ENCODE data around the gene DEFB129. TPM values are rescaled to one million over a fixed set of nuclear protein-coding genes. Genes with fewer than 3 reads are reported as not detected.

DEFB129 gene
- total and polyA plus RNA-seq, 2 experiments from 2014 or later, result not detected

GRCh38 chr20:210809-211502 lies 16.1 kb upstream of the DEFB129 start (continued):
- TF ChIP-seq REST (IDR thresholded peaks at IDR 0.05; ENCODE audit: unreplicated experiment) (no peak), CTCF (conservative IDR thresholded peaks at IDR 0.05; ENCODE audit: low read depth in 2 of 2) (no peak), ZNF114 (CRISPR knock-in tag; IDR thresholded peaks at IDR 0.05) (no peak), ZNF331 (CRISPR knock-in tag; IDR thresholded peaks at IDR 0.05; ENCODE audit: low read depth) (no peak)

GRCh38 chr20:214383-214782 lies 12.7 kb upstream of the DEFB129 start:
- ATAC-seq (no peak), DNase-seq (ENCODE audit: low spot score) (no peak)
- H3K36me3 Mint-ChIP-seq (ENCODE audit: low read depth), result no peaks in the 10 kb centered on the region
- Histone ChIP-seq H3K4me3 (no peak overlapping the region), H3F3A (replicated peaks; ENCODE audit: low read depth) (no peaks in the 10 kb centered on the region), H3K79me2 (replicated peaks; ENCODE audit: insufficient read depth) (no peaks in the 10 kb centered on the region), H2AFZ (no peak overlapping the region; the same call in 1 of the 2 replicates), H3K36me3 (ENCODE audit: insufficient read depth) (no peaks in the 10 kb centered on the region), H3K27ac (ENCODE audit: low read depth) (no peak overlapping the region), H3K27me3 (ENCODE audit: insufficient read depth) (peaks cover 74% of the 10 kb centered on the region), H3K4me1 (ENCODE audit: insufficient read depth) (no peaks in the 10 kb centered on the region), H3K9me2 (ENCODE audit: insufficient read depth) (no peaks in the 10 kb centered on the region), H3K4me2 (no peak overlapping the region), H4K20me1 (replicated peaks; ENCODE audit: insufficient read depth) (no peaks in the 10 kb centered on the region; the same call in 1 of the 2 replicates)
- no peak for TF ChIP-seq CTCF (conservative IDR thresholded peaks at IDR 0.05; ENCODE audit: low read depth in 2 of 2)
- no peak for TF ChIP-seq EZH2 (IDR thresholded peaks at IDR 0.05; ENCODE audit: low read depth, unreplicated experiment)
- no peaks in the 10 kb centered on the region for H3K27me3 Mint-ChIP-seq (ENCODE audit: insufficient read depth, low read depth, poor library complexity)
- no peak overlapping the region for H3K4me3 Mint-ChIP-seq
- no peak overlapping the region for H3K27ac Mint-ChIP-seq
- no peaks in the 10 kb centered on the region for H3K4me1 Mint-ChIP-seq
- no peaks in the 10 kb centered on the region for H3K9me3 Mint-ChIP-seq

Data from GM23338 (cell line).